Measurements from ENCODE around the gene SHBG.
A peak's percentile ranks its signal among the peaks of the same experiment; 100 is the strongest.

The SHBG gene

DNA sequence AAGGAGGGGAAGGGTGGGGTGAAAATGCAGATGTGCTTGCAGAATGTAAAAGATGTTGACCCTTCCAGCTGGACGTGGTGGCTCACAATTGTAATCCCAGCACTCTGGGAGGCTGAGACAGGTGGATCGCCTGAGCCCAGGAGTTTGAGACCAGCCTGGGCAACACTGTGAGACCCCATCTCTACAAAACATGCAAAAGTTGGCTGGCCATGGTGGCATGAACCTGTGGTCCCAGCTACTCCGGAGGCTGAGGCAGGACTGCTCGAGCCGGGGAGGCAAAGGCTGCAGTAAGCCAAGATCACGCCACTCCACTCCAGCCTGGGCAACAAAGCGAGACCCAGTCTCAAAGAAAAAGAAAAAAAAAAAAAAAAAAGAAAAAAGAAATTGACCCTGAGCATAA, 38.5 kb downstream of the SHBG start:
- TF ChIP-seq, protein P1, sequence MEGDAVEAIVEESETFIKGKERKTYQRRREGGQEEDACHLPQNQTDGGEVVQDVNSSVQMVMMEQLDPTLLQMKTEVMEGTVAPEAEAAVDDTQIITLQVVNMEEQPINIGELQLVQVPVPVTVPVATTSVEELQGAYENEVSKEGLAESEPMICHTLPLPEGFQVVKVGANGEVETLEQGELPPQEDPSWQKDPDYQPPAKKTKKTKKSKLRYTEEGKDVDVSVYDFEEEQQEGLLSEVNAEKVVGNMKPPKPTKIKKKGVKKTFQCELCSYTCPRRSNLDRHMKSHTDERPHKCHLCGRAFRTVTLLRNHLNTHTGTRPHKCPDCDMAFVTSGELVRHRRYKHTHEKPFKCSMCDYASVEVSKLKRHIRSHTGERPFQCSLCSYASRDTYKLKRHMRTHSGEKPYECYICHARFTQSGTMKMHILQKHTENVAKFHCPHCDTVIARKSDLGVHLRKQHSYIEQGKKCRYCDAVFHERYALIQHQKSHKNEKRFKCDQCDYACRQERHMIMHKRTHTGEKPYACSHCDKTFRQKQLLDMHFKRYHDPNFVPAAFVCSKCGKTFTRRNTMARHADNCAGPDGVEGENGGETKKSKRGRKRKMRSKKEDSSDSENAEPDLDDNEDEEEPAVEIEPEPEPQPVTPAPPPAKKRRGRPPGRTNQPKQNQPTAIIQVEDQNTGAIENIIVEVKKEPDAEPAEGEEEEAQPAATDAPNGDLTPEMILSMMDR (IDR thresholded peaks at IDR 0.05; ENCODE audit: extremely low read depth, missing control alignments) = no peak
- no peak for DNase-seq (ENCODE audit: low spot score)

GRCh38 chr17:7673239-7673638, 43.3 kb downstream of the SHBG start:
- TF ChIP-seq, protein P1 (IDR thresholded peaks at IDR 0.05; ENCODE audit: extremely low read depth, missing control alignments) = peak; percentile 13
- DNase-seq (ENCODE audit: low spot score) = no peak

DNA sequence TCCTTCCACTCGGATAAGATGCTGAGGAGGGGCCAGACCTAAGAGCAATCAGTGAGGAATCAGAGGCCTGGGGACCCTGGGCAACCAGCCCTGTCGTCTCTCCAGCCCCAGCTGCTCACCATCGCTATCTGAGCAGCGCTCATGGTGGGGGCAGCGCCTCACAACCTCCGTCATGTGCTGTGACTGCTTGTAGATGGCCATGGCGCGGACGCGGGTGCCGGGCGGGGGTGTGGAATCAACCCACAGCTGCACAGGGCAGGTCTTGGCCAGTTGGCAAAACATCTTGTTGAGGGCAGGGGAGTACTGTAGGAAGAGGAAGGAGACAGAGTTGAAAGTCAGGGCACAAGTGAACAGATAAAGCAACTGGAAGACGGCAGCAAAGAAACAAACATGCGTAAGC, 45.0 kb downstream of the SHBG start:
- no peak for DNase-seq (ENCODE audit: low spot score)
- TF ChIP-seq, protein P1 (IDR thresholded peaks at IDR 0.05; ENCODE audit: extremely low read depth, missing control alignments) = no peak

DNA sequence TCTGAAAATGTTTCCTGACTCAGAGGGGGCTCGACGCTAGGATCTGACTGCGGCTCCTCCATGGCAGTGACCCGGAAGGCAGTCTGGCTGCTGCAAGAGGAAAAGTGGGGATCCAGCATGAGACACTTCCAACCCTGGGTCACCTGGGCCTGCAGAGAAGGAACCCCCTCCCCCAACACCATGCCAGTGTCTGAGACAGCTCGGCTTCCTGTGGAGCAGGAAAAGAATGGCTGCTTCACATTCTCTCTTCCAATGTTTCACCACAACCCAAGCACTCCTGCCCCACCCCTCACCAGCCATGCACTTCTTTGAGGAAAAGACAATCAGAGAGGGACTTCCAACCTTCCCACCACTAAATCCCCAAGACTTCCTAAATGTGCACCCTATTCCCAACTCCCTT, 46.6 kb downstream of the SHBG start:
- no peak for DNase-seq (ENCODE audit: low spot score)
- TF ChIP-seq, protein P1 (IDR thresholded peaks at IDR 0.05; ENCODE audit: extremely low read depth, missing control alignments) = no peak

- TF ChIP-seq, protein P1 (IDR thresholded peaks at IDR 0.05; ENCODE audit: extremely low read depth, missing control alignments) = no peak
- DNase-seq (ENCODE audit: low spot score) = no peak
These were observed 47.6 kb downstream of the SHBG start for GRCh38 chr17:7677388-7678067.
